ENCODE measurements around the gene EFTUD2. TPM values are rescaled to one million over a fixed set of nuclear protein-coding genes. Genes with fewer than 3 reads are reported as not detected.

Gene EFTUD2
- polyA plus RNA-seq, 1 donor: 55.3 TPM

DNA sequence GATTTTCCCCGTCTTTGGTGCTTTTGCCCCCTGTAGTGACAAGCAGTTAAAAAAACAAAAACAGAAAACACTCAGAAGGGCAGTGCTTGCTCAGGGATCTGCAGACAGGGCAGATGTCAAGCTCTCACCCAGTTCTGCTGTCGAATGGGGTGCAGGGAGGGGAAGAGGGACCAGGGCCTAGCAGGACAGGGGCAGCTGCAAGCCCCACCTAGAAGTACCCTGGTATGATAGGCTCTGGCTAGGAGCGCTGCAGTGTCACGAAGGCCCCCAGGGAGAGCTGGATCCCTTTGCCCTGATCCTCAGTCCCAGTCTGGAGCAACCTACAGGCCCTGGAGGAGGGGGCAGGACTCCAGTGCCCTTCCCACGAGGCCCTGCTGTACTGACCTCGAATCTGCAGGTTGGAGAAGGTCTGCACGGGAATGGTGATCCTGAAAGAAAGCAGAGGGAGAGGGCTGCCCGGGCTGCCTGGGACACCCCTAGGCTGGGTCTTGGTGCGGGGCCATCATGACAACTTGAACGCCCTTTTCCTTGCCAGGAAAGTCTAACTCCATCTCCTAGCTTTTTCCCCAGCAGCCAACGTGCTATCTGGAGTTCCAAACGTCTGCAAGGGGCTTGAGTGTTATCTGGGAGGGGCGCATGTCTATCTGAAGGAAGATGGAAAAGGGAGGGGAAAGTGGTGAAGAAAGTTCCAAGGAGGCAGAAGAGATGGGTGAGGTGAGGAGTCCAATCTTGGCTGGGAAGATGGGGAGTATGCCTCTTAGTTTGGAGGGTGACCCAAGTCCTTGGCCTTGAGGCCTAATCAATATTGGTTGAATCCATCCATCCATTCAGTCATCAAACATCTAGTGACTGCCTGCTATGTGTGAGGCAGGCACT is 11.2 kb upstream of the EFTUD2 start:
- no peak for DNase-seq (ENCODE audit: low read depth)

- DNase-seq (ENCODE audit: low read depth): no peak
These were observed 10.5 kb upstream of the EFTUD2 start for GRCh38 chr17:44909681-44910144.

- DNase-seq (ENCODE audit: low read depth): no peak
These were observed 9.6 kb upstream of the EFTUD2 start for GRCh38 chr17:44908761-44909326.

- no peak for DNase-seq (ENCODE audit: low read depth)
These were observed 8.7 kb upstream of the EFTUD2 start for GRCh38 chr17:44907729-44908470.

GRCh38 chr17:44906763-44907728 is 7.8 kb upstream of the EFTUD2 start:
- no peak for DNase-seq (ENCODE audit: low read depth)

- no peak for DNase-seq (ENCODE audit: low read depth)
These were observed 6.9 kb upstream of the EFTUD2 start for GRCh38 chr17:44906010-44906646.

- DNase-seq (ENCODE audit: low read depth): no peak
These were observed 6.1 kb upstream of the EFTUD2 start for GRCh38 chr17:44905006-44906000.

- no peak for DNase-seq (ENCODE audit: low read depth)
These were observed 5.0 kb upstream of the EFTUD2 start for GRCh38 chr17:44904001-44904984.

- DNase-seq (ENCODE audit: low read depth): no peak
These were observed 3.9 kb upstream of the EFTUD2 start for GRCh38 chr17:44903012-44903685.

DNA sequence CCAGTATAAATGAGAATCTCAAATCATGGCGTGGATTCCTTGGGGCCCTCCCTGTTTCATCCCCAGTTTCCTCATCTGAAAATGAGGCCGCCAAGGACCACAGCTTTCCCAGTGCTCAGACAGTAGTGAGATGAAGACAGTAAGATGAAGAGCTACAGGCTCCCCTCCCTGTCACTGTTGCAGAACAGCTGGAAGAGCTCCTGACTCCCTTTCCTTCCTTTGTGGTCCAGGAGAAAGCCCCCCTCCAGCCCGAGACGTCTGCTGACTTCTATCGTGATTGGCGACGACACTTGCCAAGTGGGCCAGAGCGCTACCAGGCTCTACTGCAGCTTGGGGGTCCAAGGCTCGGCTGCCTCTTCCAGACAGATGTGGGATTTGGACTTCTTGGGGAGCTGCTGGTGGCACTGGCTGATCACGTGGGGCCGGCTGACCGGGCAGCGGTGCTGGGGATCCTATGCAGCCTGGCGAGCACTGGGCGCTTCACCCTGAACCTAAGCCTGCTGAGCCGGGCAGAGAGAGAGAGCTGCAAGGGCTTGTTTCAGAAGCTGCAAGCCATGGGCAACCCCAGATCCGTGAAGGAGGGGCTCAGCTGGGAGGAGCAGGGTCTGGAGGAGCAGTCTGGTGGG is 3.0 kb upstream of the EFTUD2 start:
- DNase-seq (ENCODE audit: low read depth): no peak

DNA sequence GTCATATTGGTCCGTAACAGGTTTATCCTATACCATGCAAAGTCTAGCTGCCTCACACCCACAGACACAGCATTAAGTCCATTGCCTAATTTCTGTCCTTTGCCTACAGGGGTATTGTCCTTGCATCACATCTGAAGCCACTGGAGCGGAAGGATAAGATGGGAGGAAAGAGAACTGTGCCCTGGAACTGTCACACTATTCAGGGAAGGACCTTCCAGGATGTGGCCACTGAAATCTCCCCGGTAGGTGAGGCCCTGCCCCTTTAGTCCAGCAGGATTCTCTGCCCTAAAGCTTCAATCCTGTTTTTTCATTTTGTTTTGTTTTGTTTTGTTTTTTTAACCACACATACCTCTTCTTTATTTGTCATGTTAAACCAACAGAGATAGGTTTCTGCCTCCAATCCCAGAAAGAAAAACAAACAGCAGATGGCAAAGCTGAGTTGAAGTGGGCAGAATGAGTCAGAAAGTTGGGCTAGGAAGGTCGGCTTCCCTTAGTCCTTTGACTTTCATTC is 2.2 kb upstream of the EFTUD2 start:
- no peak for DNase-seq (ENCODE audit: low read depth)

DNA sequence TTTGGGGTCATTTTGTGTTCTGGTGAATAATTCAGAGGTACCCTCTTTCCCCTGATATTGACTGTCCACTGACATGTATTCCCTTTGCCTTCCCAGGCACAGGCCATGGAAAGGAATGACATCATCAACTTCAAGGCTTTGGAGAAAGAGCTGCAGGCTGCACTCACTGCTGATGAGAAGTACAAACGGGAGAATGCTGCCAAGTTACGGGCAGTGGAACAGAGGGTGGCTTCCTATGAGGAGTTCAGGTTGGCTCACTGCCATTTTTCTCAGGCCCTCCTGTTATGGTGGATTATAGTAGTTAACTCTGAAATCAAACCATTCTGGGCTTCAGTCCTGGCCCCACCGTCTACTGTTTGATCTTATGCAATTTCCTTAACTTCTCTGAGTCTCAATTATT is 1.6 kb upstream of the EFTUD2 start:
- DNase-seq (ENCODE audit: low read depth): no peak

DNA sequence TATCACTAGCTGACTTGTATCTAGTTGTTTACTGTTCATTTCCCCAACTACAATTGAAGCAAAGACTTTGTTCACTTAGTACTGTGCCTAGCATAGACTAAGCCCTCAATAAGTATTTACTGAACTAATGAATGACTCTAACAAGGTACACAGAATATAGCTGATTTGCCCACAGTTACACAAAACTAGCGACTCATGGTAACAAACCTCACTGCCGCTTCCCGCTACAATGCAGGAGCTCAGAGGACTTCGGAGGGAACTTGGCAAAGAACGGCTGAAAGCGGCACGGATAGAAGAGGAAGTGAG is 524 bp downstream of the EFTUD2 start:
- no peak for DNase-seq (ENCODE audit: low read depth)

- no peak for DNase-seq (ENCODE audit: low read depth)
These were observed 4.6 kb downstream of the EFTUD2 start for GRCh38 chr17:44894642-44895041.

GRCh38 chr17:44892250-44892649 is 7.0 kb downstream of the EFTUD2 start:
- no peak for DNase-seq (ENCODE audit: low read depth)

- DNase-seq (ENCODE audit: low read depth): no peak
These were observed 10.2 kb downstream of the EFTUD2 start for GRCh38 chr17:44889003-44889402.

All from forelimb muscle (tissue), 1 donor.